ENCODE data around the gene THBS4.

Gene THBS4

GRCh38 chr5:80048084-80048780 is 13.1 kb downstream of the THBS4 start:
- DNase-seq (ENCODE audit: low read depth in 2 of 2), result no peak

GRCh38 chr5:80052464-80052863 is 17.3 kb downstream of the THBS4 start:
- no peak for DNase-seq (ENCODE audit: low read depth in 2 of 2)

DNA sequence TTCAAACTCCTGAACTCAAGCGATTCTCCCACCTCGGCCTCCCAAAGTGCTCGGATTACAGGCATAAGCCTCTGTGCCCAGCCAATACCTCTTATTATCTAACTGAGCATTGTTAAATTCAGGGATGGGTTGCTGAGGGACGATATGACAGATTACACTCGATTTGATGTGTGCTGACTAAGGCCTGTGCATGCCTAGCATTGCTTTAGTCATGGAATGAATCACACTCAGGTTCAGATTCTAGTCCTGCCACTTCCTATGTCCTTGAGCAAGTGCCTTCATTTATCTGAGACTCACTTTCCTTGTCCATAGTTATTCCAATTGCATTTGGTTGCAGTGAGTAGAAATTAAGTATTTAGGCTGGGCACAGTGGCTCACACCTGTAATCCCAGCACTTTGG is 19.5 kb downstream of the THBS4 start:
- no peak for DNase-seq (ENCODE audit: low read depth in 2 of 2)

- DNase-seq (ENCODE audit: low read depth in 2 of 2), result no peak
These were observed 20.5 kb downstream of the THBS4 start for GRCh38 chr5:80055491-80056170.

- DNase-seq (ENCODE audit: low read depth in 2 of 2), result no peak
These were observed 22.0 kb downstream of the THBS4 start for GRCh38 chr5:80057099-80057498.

DNA sequence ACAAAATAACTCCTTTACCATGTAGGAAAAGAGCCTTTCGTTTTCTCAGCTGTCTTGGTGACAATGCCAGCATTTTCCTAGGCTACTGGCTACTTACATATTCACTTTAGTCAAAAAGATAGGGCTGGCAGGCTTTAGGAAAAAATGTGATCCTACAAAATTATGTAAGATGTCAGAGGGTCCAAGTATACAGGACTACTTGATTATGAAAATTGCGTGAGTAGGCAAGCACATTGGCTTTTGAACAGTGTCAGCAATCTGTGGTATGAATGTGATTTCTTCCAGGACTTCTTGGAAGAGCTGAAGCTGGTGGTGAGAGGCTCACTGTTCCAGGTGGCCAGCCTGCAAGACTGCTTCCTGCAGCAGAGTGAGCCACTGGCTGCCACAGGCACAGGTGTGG is 22.8 kb downstream of the THBS4 start:
- no peak for DNase-seq (ENCODE audit: low read depth in 2 of 2)

DNA sequence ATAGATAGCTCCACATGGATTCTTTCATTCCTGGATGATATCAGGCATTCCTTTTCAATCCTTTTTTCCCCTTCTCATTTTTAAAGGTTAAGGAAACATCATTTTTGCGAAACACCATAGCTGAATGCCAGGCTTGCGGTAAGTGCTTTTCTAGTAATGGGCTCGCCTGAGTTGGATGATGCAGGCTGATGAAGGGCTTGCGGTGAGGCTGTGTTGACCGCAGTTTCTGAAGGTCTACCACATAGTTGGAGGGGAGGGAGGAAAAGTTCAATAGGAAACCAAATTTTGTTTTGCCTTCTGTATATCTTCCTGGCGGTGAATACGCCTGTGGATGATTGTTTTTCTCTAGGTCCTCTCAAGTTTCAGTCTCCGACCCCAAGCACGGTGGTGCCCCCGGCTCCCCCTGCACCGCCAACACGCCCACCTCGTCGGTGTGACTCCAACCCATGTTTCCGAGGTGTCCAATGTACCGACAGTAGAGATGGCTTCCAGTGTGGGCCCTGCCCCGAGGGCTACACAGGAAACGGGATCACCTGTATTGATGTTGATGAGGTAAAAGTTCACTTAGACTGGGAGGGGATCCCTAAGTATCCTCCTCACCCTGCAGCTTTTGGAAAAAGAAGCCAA is 24.3 kb downstream of the THBS4 start:
- DNase-seq (ENCODE audit: low read depth in 2 of 2), result no peak

DNA sequence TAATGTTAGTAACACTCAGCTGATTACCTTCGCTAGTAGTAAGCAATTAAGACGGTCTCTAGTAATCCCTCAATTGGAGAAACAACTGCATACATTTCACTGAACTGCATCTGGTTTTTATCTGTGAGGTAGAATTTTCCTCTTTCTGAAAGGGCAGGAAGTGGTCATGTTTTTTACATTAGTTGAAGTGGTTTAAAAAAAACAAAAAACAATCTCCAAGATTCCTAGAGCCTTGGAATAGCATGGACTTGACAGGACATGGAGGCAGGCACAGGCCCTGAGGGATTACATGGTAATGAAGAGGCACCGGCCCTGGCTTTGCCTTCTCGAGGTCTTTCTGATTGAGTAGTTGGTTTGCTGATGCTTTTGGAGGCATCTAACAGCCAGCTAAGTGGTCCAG is 25.8 kb downstream of the THBS4 start:
- no peak for DNase-seq (ENCODE audit: low read depth in 2 of 2)

DNA sequence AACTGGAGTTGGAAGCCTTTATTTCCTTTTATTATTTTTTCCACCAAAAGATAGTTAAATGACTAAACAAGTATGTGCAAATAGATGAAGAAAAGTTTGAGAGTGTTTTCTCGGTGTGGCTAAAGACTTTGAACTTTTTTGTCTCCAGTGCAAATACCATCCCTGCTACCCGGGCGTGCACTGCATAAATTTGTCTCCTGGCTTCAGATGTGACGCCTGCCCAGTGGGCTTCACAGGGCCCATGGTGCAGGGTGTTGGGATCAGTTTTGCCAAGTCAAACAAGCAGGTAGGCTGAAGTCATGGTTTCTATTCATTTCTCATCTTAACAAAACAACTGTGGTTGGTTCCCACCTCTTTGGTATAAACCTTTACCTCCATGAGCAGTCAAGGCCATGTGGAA is 26.4 kb downstream of the THBS4 start:
- no peak for DNase-seq (ENCODE audit: low read depth in 2 of 2)

- no peak for DNase-seq (ENCODE audit: low read depth in 2 of 2)
These were observed 29.0 kb downstream of the THBS4 start for GRCh38 chr5:80064124-80064523.

GRCh38 chr5:80067016-80067415 is 31.9 kb downstream of the THBS4 start:
- DNase-seq (ENCODE audit: low read depth in 2 of 2), result no peak

DNA sequence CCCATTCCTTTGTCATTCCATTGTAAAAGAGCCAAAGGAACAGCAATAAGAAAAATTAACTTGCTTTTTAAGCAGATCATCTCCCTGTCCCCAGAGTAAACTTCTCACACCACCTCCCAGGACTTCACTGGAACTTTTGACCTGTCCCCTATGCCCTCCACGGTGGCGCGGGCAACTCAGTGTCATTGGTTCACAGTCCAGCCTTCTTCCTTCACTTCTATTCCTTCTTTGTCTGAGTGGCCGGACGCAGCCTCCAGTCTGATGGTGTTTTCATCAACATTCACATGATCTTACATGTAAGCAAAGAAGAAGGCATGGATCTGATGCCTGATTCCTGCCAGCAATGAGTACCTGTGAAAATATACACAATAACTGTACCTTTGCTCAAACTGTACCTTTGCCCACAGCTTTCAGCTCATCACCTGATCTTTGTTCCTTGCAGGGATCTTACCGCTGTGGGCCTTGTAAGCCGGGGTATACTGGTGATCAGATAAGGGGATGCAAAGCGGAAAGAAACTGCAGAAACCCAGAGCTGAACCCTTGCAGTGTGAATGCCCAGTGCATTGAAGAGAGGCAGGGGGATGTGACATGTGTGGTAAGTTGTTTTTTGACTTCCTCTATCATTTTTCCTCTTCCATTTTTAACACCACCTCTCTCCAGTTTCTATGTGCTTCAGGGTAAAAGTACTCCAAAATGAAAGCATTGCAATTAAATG is 32.5 kb downstream of the THBS4 start:
- DNase-seq (ENCODE audit: low read depth in 2 of 2), result no peak

GRCh38 chr5:80068246-80068636 is 33.1 kb downstream of the THBS4 start:
- no peak for DNase-seq (ENCODE audit: low read depth in 2 of 2)

- DNase-seq (ENCODE audit: low read depth in 2 of 2), result no peak
These were observed 33.6 kb downstream of the THBS4 start for GRCh38 chr5:80068775-80069174.

- no peak for DNase-seq (ENCODE audit: low read depth in 2 of 2)
These were observed 34.2 kb downstream of the THBS4 start for GRCh38 chr5:80069251-80069800.

- no peak for DNase-seq (ENCODE audit: low read depth in 2 of 2)
These were observed 34.8 kb downstream of the THBS4 start for GRCh38 chr5:80069918-80070318.

- no peak for DNase-seq (ENCODE audit: low read depth in 2 of 2)
These were observed 35.3 kb downstream of the THBS4 start for GRCh38 chr5:80070338-80071056.

DNA sequence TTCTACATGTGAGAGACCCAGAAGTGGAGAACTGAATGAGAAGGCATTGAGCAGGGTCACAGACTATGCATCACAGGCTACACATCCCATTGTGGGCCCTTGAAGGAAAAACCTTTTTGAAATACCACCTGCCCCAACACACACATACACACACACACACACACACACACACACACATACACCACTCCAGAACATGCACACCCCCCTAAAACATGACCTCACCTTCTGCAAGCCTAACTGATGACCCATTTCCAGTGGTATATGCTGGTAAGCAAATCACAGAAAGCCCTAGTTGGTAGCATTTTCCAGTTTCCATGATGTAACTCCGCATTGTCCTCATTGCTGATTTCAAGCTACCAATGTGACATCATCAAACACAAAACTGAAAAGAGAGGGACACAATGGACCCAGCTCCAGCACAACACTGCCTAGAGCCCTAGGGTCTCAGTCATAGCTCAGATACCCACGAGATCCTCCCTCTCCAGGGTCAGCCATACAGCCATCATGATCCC is 36.4 kb downstream of the THBS4 start:
- no peak for DNase-seq (ENCODE audit: low read depth in 2 of 2)

- no peak for DNase-seq (ENCODE audit: low read depth in 2 of 2)
These were observed 37.2 kb downstream of the THBS4 start for GRCh38 chr5:80072103-80073073.
